Measurements from ENCODE around the gene VSIG1.

The VSIG1 gene

GRCh38 chrX:108032944-108033343 is 11.9 kb upstream of the VSIG1 start:
- TF ChIP-seq CTCF (IDR thresholded peaks at IDR 0.05; ENCODE audit: borderline replicate concordance, insufficient read depth, low read depth, low read length), result no peak

GRCh38 chrX:108033890-108034289 is 11.0 kb upstream of the VSIG1 start:
- TF ChIP-seq CTCF (IDR thresholded peaks at IDR 0.05; ENCODE audit: borderline replicate concordance, insufficient read depth, low read depth, low read length), result no peak
- H3K4me3 ChIP-seq (ENCODE audit: low read depth, low read length), result no peak overlapping the region

More at GRCh38 chrX:108032944-108033343, 11.9 kb upstream of the VSIG1 start:
- no peak overlapping the region for H3K4me3 ChIP-seq (ENCODE audit: low read depth, low read length)

- no peak for TF ChIP-seq CTCF (IDR thresholded peaks at IDR 0.05; ENCODE audit: borderline replicate concordance, insufficient read depth, low read depth, low read length)
- H3K4me3 ChIP-seq (ENCODE audit: low read depth, low read length), result no peak overlapping the region
Measured at GRCh38 chrX:108034725-108035124, 10.1 kb upstream of the VSIG1 start.

GRCh38 chrX:108036298-108036973 is 8.4 kb upstream of the VSIG1 start:
- no peak overlapping the region for H3K4me3 ChIP-seq (ENCODE audit: low read depth, low read length)
- TF ChIP-seq CTCF (IDR thresholded peaks at IDR 0.05; ENCODE audit: borderline replicate concordance, insufficient read depth, low read depth, low read length), result no peak

- TF ChIP-seq CTCF (IDR thresholded peaks at IDR 0.05; ENCODE audit: borderline replicate concordance, insufficient read depth, low read depth, low read length), result no peak
- no peak overlapping the region for H3K4me3 ChIP-seq (ENCODE audit: low read depth, low read length)
Measured at GRCh38 chrX:108049649-108050048, 4.8 kb downstream of the VSIG1 start.

- H3K4me3 ChIP-seq (ENCODE audit: low read depth, low read length), result no peak overlapping the region
- TF ChIP-seq CTCF (IDR thresholded peaks at IDR 0.05; ENCODE audit: borderline replicate concordance, insufficient read depth, low read depth, low read length), result no peak
Measured at GRCh38 chrX:108053218-108053617, 8.4 kb downstream of the VSIG1 start.

- TF ChIP-seq CTCF (IDR thresholded peaks at IDR 0.05; ENCODE audit: borderline replicate concordance, insufficient read depth, low read depth, low read length), result no peak
- no peak overlapping the region for H3K4me3 ChIP-seq (ENCODE audit: low read depth, low read length)
Measured at GRCh38 chrX:108055546-108055945, 10.7 kb downstream of the VSIG1 start.
